K562 (cell line): ENCODE results near the gene TLN1. TPM values are rescaled to one million over a fixed set of nuclear protein-coding genes. Genes with fewer than 3 reads are reported as not detected.
A peak's percentile ranks its signal among the peaks of the same experiment; 100 is the strongest.

Experiments
- BCL6 ChIP-seq: fragments of 250-450 bp; sonication (Bioruptor Pico); IDR thresholded peaks from 2 replicates; pipeline ENCODE4 v1.4.0; 2020
- CBX8 ChIP-seq: fragments of 200-600 bp; sonication (generic); IDR thresholded peaks from 2 replicates; pipeline ENCODE4 v1.6.1; 2012; ENCODE audit warnings: borderline replicate concordance, mixed run types, low read depth, mild to moderate bottlenecking, moderate library complexity, mixed read lengths, low read length, control low read depth, inconsistent platforms; ENCODE audit not compliant: poor library complexity, severe bottlenecking; ENCODE audit errors: extremely low read depth
- CREM ChIP-seq: IDR thresholded peaks from 2 replicates; pipeline ENCODE4 v1.6.1; 2014; ENCODE audit warnings: antibody characterized with exemption, low read depth
- CTBP1 ChIP-seq: fragments of 450-650 bp; IDR thresholded peaks from 2 replicates; pipeline ENCODE4 v1.6.1; 2016; ENCODE audit warnings: borderline replicate concordance
- HDAC6 ChIP-seq: IDR thresholded peaks from 2 replicates; pipeline ENCODE4 v1.6.1; 2012; ENCODE audit warnings: low read depth, mild to moderate bottlenecking, control low read depth, inconsistent platforms, low read length, moderate library complexity
- HOMEZ ChIP-seq: fragments of 250-450 bp; sonication (Bioruptor Pico); IDR thresholded peaks from 2 replicates; pipeline ENCODE4 v1.4.0; 2020; ENCODE audit warnings: mild to moderate bottlenecking, moderate library complexity
- ID3 ChIP-seq, 2 experiments: fragments of 250-450 bp in 1 of 2; fragments of 450-650 bp in 1 of 2; sonication (Bioruptor Pico) in 1 of 2; IDR thresholded peaks; 2 replicates each; pipeline versions ENCODE4 v1.6.1 to v1.8.0; 2016 to 2021; ENCODE audit warnings: mild to moderate bottlenecking in 2 of 2, moderate library complexity in 2 of 2, missing compliant biosample characterization in 1 of 2, missing genetic modification characterization in 1 of 2
- MAFG ChIP-seq: fragments of 450-650 bp; conservative IDR thresholded peaks from 2 replicates; pipeline ENCODE4 v1.6.1; 2016; ENCODE audit warnings: missing genetic modification characterization, missing compliant biosample characterization
- PKNOX1 ChIP-seq: fragments of 450-650 bp; IDR thresholded peaks from 2 replicates; pipeline ENCODE4 v1.6.1; 2016
- SFPQ ChIP-seq: fragments of 200-400 bp; formaldehyde crosslinking; IDR thresholded peaks from 2 replicates; pipeline ENCODE4 v1.6.1; 2017; ENCODE audit warnings: mild to moderate bottlenecking, low read depth, low read length, moderate library complexity
- SMC3 ChIP-seq: conservative IDR thresholded peaks from 2 replicates; pipeline ENCODE4 v1.6.1; 2011; ENCODE audit warnings: low read depth, low read length, improper control_type of control experiment; ENCODE audit not compliant: insufficient read depth
- SREBF1 ChIP-seq: fragments of 150-350 bp; IDR thresholded peaks from 2 replicates; pipeline ENCODE4 v1.6.1; 2014; ENCODE audit warnings: antibody characterized with exemption, low read depth, low read length, borderline replicate concordance
- TSHZ1 ChIP-seq: fragments of 250-450 bp; sonication (Bioruptor Pico); IDR thresholded peaks from 2 replicates; pipeline ENCODE4 v1.4.0; 2020; ENCODE audit warnings: mild to moderate bottlenecking, moderate library complexity
- USF2 ChIP-seq: sonication (generic); formaldehyde crosslinking; IDR thresholded peaks from 2 replicates; pipeline ENCODE4 v1.5.0; 2020; ENCODE audit warnings: missing genetic modification reagents
- ZBTB8A ChIP-seq: fragments of 450-650 bp; IDR thresholded peaks from 2 replicates; pipeline ENCODE4 v1.6.1; 2018; ENCODE audit warnings: mild to moderate bottlenecking, moderate library complexity; ENCODE audit not compliant: partially characterized antibody
- ZEB2 ChIP-seq: fragments of 450-650 bp; IDR thresholded peaks from 2 replicates; pipeline ENCODE4 v1.6.1; 2016
- ZNF24 ChIP-seq: fragments of 450-650 bp; IDR thresholded peaks from 2 replicates; pipeline ENCODE4 v1.6.1; 2016
- polyA plus RNA-seq, 8 experiments: library from polyadenylated mRNA; depleted of rRNA in 4 of 8; stranded (reverse) in 5 of 8; unstranded in 3 of 8; fragments of >200 nt; fragmentation: Nextera tagmentation in 2 of 8; fragmentation: Illumina TruSeq in 1 of 8; extraction: Ambion mirVana in 2 of 8; extraction: Trizol in 1 of 8; gene quantifications; 2 replicates each; pipeline versions ENCODE4 v1.2.1 to v1.2.3, GENCODE V29; 2011 to 2014; ENCODE audit warnings: inconsistent platforms in 1 of 8, missing spikeins in 1 of 8
- total RNA-seq, 7 experiments: library from RNA; depleted of rRNA in 6 of 7; stranded (reverse); fragments of >200 nt in 6 of 7; fragmentation: Illumina TruSeq in 2 of 7; extraction: Trizol in 2 of 7; gene quantifications; 2 replicates each; pipeline versions ENCODE4 v1.2.1 to v1.2.3, GENCODE V29; 2011 to 2021; ENCODE audit warnings: low replicate concordance in 1 of 7

TLN1 gene
- total and polyA plus RNA-seq, 9 of the 15 experiments (the other 6 are each of a cell fraction or from before 2014, with no cell fraction given) = 3.6 to 240 (median 54.8) TPM

- no peak for TF ChIP-seq SFPQ
- TF ChIP-seq CBX8 = no peak
- no peak for TF ChIP-seq SMC3
- TF ChIP-seq CTBP1 = peak; percentile 52; the same call in 1 of the 2 replicates
- no peak for TF ChIP-seq TSHZ1
- no peak for TF ChIP-seq BCL6 (CRISPR knock-in tag)
- 0 out of 2 replicates have a peak, but pooled peaks have one; percentile 6 for TF ChIP-seq MAFG (tag)
- TF ChIP-seq HOMEZ (CRISPR knock-in tag) = no peak
- TF ChIP-seq ZBTB8A = no peak
- TF ChIP-seq SREBF1 = no peak
- no peak for TF ChIP-seq PKNOX1
- no peak for TF ChIP-seq ZNF24
- no peak for TF ChIP-seq ID3 (CRISPR knock-in tag; IDR thresholded peaks at IDR 0.05)
- TF ChIP-seq ID3 (tag; IDR thresholded peaks at IDR 0.05) = no peak
- TF ChIP-seq USF2 (CRISPR knock-in tag) = no peak
- TF ChIP-seq CREM = peak; percentile 54
- TF ChIP-seq ZEB2 = peak; percentile 30; the same call in 1 of the 2 replicates
- no peak for TF ChIP-seq HDAC6
These were observed 2.1 kb downstream of the TLN1 start (continued) for GRCh38 chr9:35729700-35730485.
